HG03159 (cell line): Measurements from ENCODE around the gene IL12RB1.

Experiments
- ATAC-seq: cut with Tn5 transposase; IDR thresholded peaks from one replicate; pipeline ENCODE4 v1.9.1; 2021; ENCODE audit warnings: mild to moderate bottlenecking, moderate library complexity; ENCODE audit not compliant: unreplicated experiment

The IL12RB1 gene

GRCh38 chr19:18013210-18014111 is 73.3 kb downstream of the IL12RB1 start:
- ATAC-seq = no peak

- ATAC-seq = no peak
These were observed 76.6 kb downstream of the IL12RB1 start for GRCh38 chr19:18010149-18010548.

- ATAC-seq = no peak
These were observed 77.2 kb downstream of the IL12RB1 start for GRCh38 chr19:18009412-18010066.
